ENCODE measurements around the gene OTOP2. TPM values are rescaled to one million over a fixed set of nuclear protein-coding genes. Genes with fewer than 3 reads are reported as not detected.
A peak's percentile ranks its signal among the peaks of the same experiment; 100 is the strongest.

The OTOP2 gene
- total RNA-seq = not detected
- not detected for polyA plus RNA-seq (ENCODE audit: insufficient read depth in 1 of 8, insufficient read length in 8 of 8, low replicate concordance in 1 of 8)
- long read RNA-seq, donor 1 = 0 reads
- long read RNA-seq, donor 2 = 0 reads
- long read RNA-seq, donor 3 = 0 reads
- long read RNA-seq, donor 4 = 0 reads
- long read RNA-seq, donor 5 = 0 reads
- long read RNA-seq, donor 6 = 0 reads
- long read RNA-seq, donor 7 = 0 reads
- long read RNA-seq, donor 8 = 0 reads
- long read RNA-seq, donor 9 = 0 reads
- long read RNA-seq, donor 10 = 0 reads
- long read RNA-seq, donor 11 = 0 reads

- Histone ChIP-seq H3K27me3 (ENCODE audit: control insufficient read depth, insufficient read depth, low read length) (peaks cover 89% of the 10 kb centered on the region), H3K4me1 (ENCODE audit: control insufficient read depth, insufficient read depth, low read length) (peaks cover 22% of the 10 kb centered on the region), H3K36me3 (ENCODE audit: control insufficient read depth, insufficient read depth, low read length) (no peaks in the 10 kb centered on the region), H3K27ac (ENCODE audit: low read length) (no peak within 1 kb of the TSS), H3K4me3 (ENCODE audit: low read length) (peak within 1 kb of the TSS; percentile 22), H3K9me3 (replicated peaks; ENCODE audit: control insufficient read depth, low read depth, low read length) (no peaks in the 10 kb centered on the region)
- under 1% methylated on average over 33 of the region's 54 CpGs for WGBS (ENCODE audit: insufficient coverage)
- DNase-seq = peak; percentile 52
Measured at GRCh38 chr17:74924250-74924948, at the start of gene OTOP2. Gene OTOP2, plus strand, starts transcription at chr17:74924273. Its CDS starts 360 bp downstream, at chr17:74924633.

GRCh38 chr17:74874615-74875037 is 49.4 kb upstream of the OTOP2 start:
- no peaks in the 10 kb centered on the region for H3K9me3 ChIP-seq (replicated peaks; ENCODE audit: control insufficient read depth, low read depth, low read length)
- H3K4me1 ChIP-seq (ENCODE audit: control insufficient read depth, insufficient read depth, low read length) = peaks cover 13% of the 10 kb centered on the region
- no peak overlapping the region for H3K27ac ChIP-seq (ENCODE audit: low read length)
- H3K27me3 ChIP-seq (ENCODE audit: control insufficient read depth, insufficient read depth, low read length) = peaks cover 7% of the 10 kb centered on the region
- no peaks in the 10 kb centered on the region for H3K36me3 ChIP-seq (ENCODE audit: control insufficient read depth, insufficient read depth, low read length)
- DNase-seq = no peak
- H3K4me3 ChIP-seq (ENCODE audit: low read length) = no peak overlapping the region
- WGBS (ENCODE audit: insufficient coverage) = 100% methylated on average over 1 of the region's 5 CpGs

GRCh38 chr17:74875155-74875976 is 48.7 kb upstream of the OTOP2 start:
- no peak overlapping the region for H3K4me3 ChIP-seq (ENCODE audit: low read length)
- peaks cover 13% of the 10 kb centered on the region for H3K4me1 ChIP-seq (ENCODE audit: control insufficient read depth, insufficient read depth, low read length)
- no peaks in the 10 kb centered on the region for H3K9me3 ChIP-seq (replicated peaks; ENCODE audit: control insufficient read depth, low read depth, low read length)
- no peaks in the 10 kb centered on the region for H3K36me3 ChIP-seq (ENCODE audit: control insufficient read depth, insufficient read depth, low read length)
- no peak overlapping the region for H3K27ac ChIP-seq (ENCODE audit: low read length)
- peaks cover 8% of the 10 kb centered on the region for H3K27me3 ChIP-seq (ENCODE audit: control insufficient read depth, insufficient read depth, low read length)
- no peak for DNase-seq
- 52% methylated on average over 2 of the region's 5 CpGs for WGBS (ENCODE audit: insufficient coverage)

DNA sequence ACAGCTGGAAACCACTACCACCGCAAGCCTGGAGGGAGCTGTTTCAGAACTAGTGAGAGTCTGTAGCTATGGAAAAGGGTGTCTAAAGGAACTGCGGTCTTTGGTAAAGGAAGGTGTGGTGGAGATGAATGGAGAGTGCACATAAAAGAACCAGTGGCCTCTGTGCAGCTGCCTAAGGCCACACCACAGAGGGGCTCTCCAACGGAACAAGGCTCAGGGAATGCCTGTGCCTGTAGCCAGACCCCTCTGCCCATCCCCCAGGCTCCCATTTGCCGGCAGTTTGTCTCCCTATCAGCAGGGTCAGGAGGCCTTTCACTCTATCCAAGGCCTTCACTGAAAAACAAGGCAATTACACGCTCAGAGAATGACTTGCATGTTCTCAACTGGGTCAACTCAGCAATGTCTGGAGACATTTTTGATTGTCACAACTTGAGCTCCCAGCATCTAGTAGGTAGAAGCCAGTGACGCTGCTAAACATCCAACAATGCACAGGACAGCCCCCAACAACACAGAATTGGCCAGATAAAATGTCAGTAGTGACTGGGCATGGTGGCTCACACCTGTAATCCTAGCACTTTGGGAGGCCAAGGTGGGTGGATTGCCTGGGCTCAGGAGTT is 48.0 kb upstream of the OTOP2 start:
- H3K9me3 ChIP-seq (replicated peaks; ENCODE audit: control insufficient read depth, low read depth, low read length) = no peaks in the 10 kb centered on the region
- no peak overlapping the region for H3K4me3 ChIP-seq (ENCODE audit: low read length)
- peaks cover 13% of the 10 kb centered on the region for H3K27me3 ChIP-seq (ENCODE audit: control insufficient read depth, insufficient read depth, low read length)
- peaks cover 13% of the 10 kb centered on the region for H3K4me1 ChIP-seq (ENCODE audit: control insufficient read depth, insufficient read depth, low read length)
- H3K36me3 ChIP-seq (ENCODE audit: control insufficient read depth, insufficient read depth, low read length) = no peaks in the 10 kb centered on the region
- 41% methylated on average over 4 of the region's 6 CpGs for WGBS (ENCODE audit: insufficient coverage)
- DNase-seq = no peak
- H3K27ac ChIP-seq (ENCODE audit: low read length) = no peak overlapping the region

GRCh38 chr17:74877592-74878548 is 46.2 kb upstream of the OTOP2 start:
- WGBS (ENCODE audit: insufficient coverage) = 38% methylated on average over 14 of the region's 19 CpGs
- Histone ChIP-seq H3K27ac (ENCODE audit: low read length) (no peak overlapping the region), H3K4me1 (ENCODE audit: control insufficient read depth, insufficient read depth, low read length) (peaks cover 3% of the 10 kb centered on the region), H3K27me3 (ENCODE audit: control insufficient read depth, insufficient read depth, low read length) (peaks cover 19% of the 10 kb centered on the region), H3K9me3 (replicated peaks; ENCODE audit: control insufficient read depth, low read depth, low read length) (no peaks in the 10 kb centered on the region), H3K4me3 (ENCODE audit: low read length) (no peak overlapping the region), H3K36me3 (ENCODE audit: control insufficient read depth, insufficient read depth, low read length) (no peaks in the 10 kb centered on the region)
- DNase-seq = no peak

GRCh38 chr17:74878658-74879057 is 45.4 kb upstream of the OTOP2 start:
- H3K9me3 ChIP-seq (replicated peaks; ENCODE audit: control insufficient read depth, low read depth, low read length) = no peaks in the 10 kb centered on the region
- WGBS (ENCODE audit: insufficient coverage) = 100% methylated on average over 1 of the region's 2 CpGs
- no peaks in the 10 kb centered on the region for H3K36me3 ChIP-seq (ENCODE audit: control insufficient read depth, insufficient read depth, low read length)
- no peak for DNase-seq
- H3K4me1 ChIP-seq (ENCODE audit: control insufficient read depth, insufficient read depth, low read length) = peaks cover 3% of the 10 kb centered on the region
- H3K27me3 ChIP-seq (ENCODE audit: control insufficient read depth, insufficient read depth, low read length) = peaks cover 21% of the 10 kb centered on the region
- no peak overlapping the region for H3K4me3 ChIP-seq (ENCODE audit: low read length)
- no peak overlapping the region for H3K27ac ChIP-seq (ENCODE audit: low read length)

DNA sequence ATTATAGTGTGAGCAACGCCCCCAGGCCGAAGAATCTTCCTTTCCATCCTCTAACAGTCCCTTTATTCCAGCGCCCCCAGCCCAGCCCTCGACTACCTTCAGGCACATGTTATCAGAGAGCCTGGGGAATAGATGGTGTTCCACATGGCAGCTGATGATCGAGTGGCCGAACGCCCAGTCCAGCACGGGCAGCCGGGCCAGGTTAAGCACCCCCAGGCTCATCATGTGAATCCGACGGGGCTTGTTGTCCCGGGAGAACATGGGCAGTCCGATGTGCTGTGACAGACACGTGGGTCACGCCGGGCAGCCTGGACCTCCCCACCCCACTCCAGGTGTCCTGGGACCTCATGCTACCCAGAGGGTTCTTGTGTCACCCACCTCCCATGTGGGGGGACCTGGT is 44.8 kb upstream of the OTOP2 start:
- WGBS (ENCODE audit: insufficient coverage) = 93% methylated on average over 9 of the region's 16 CpGs

DNA sequence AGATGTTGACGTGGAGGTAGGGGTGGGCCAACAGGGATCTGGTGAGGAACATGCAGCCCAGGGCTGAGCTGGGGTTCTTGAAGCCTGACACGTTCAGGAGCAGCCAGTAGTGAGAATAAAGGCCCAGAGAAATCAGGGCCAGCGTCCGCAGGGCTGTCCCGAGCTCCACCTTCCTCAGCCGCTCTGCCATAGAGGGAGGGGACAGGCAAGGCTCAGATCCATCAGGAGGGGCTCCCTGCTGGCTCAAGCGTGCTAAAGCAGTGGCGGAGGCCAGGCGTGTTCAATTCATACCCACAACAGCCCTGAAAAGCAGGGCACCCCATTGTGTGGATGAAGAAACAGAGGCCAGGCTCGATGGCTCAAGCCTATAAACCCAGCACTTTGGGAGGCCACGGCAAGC is 43.0 kb upstream of the OTOP2 start:
- peaks cover 21% of the 10 kb centered on the region for H3K27me3 ChIP-seq (ENCODE audit: control insufficient read depth, insufficient read depth, low read length)
- no peak overlapping the region for H3K27ac ChIP-seq (ENCODE audit: low read length)
- 41% methylated on average over 8 of the region's 11 CpGs for WGBS (ENCODE audit: insufficient coverage)

More for the DNA sequence above, 44.8 kb upstream of the OTOP2 start:
- Histone ChIP-seq H3K4me1 (ENCODE audit: control insufficient read depth, insufficient read depth, low read length) (no peaks in the 10 kb centered on the region), H3K9me3 (replicated peaks; ENCODE audit: control insufficient read depth, low read depth, low read length) (no peaks in the 10 kb centered on the region), H3K27ac (ENCODE audit: low read length) (no peak overlapping the region), H3K4me3 (ENCODE audit: low read length) (no peak overlapping the region), H3K36me3 (ENCODE audit: control insufficient read depth, insufficient read depth, low read length) (no peaks in the 10 kb centered on the region), H3K27me3 (ENCODE audit: control insufficient read depth, insufficient read depth, low read length) (peaks cover 21% of the 10 kb centered on the region)
- no peak for DNase-seq

GRCh38 chr17:74882517-74883240 is 41.4 kb upstream of the OTOP2 start:
- no peak for DNase-seq
- Histone ChIP-seq H3K36me3 (ENCODE audit: control insufficient read depth, insufficient read depth, low read length) (no peaks in the 10 kb centered on the region), H3K27ac (ENCODE audit: low read length) (no peak overlapping the region), H3K27me3 (ENCODE audit: control insufficient read depth, insufficient read depth, low read length) (peaks cover 20% of the 10 kb centered on the region), H3K9me3 (replicated peaks; ENCODE audit: control insufficient read depth, low read depth, low read length) (no peaks in the 10 kb centered on the region), H3K4me3 (ENCODE audit: low read length) (no peak overlapping the region), H3K4me1 (ENCODE audit: control insufficient read depth, insufficient read depth, low read length) (no peaks in the 10 kb centered on the region)
- WGBS (ENCODE audit: insufficient coverage) = 55% methylated on average over 14 of the region's 20 CpGs

More for the DNA sequence above, 43.0 kb upstream of the OTOP2 start:
- no peaks in the 10 kb centered on the region for H3K4me1 ChIP-seq (ENCODE audit: control insufficient read depth, insufficient read depth, low read length)
- H3K9me3 ChIP-seq (replicated peaks; ENCODE audit: control insufficient read depth, low read depth, low read length) = no peaks in the 10 kb centered on the region
- H3K4me3 ChIP-seq (ENCODE audit: low read length) = no peak overlapping the region
- no peak for DNase-seq
- no peaks in the 10 kb centered on the region for H3K36me3 ChIP-seq (ENCODE audit: control insufficient read depth, insufficient read depth, low read length)
